Measurements from ENCODE around the gene NHSL1. TPM values are rescaled to one million over a fixed set of nuclear protein-coding genes. Genes with fewer than 3 reads are reported as not detected.

NHSL1 gene, protein sequence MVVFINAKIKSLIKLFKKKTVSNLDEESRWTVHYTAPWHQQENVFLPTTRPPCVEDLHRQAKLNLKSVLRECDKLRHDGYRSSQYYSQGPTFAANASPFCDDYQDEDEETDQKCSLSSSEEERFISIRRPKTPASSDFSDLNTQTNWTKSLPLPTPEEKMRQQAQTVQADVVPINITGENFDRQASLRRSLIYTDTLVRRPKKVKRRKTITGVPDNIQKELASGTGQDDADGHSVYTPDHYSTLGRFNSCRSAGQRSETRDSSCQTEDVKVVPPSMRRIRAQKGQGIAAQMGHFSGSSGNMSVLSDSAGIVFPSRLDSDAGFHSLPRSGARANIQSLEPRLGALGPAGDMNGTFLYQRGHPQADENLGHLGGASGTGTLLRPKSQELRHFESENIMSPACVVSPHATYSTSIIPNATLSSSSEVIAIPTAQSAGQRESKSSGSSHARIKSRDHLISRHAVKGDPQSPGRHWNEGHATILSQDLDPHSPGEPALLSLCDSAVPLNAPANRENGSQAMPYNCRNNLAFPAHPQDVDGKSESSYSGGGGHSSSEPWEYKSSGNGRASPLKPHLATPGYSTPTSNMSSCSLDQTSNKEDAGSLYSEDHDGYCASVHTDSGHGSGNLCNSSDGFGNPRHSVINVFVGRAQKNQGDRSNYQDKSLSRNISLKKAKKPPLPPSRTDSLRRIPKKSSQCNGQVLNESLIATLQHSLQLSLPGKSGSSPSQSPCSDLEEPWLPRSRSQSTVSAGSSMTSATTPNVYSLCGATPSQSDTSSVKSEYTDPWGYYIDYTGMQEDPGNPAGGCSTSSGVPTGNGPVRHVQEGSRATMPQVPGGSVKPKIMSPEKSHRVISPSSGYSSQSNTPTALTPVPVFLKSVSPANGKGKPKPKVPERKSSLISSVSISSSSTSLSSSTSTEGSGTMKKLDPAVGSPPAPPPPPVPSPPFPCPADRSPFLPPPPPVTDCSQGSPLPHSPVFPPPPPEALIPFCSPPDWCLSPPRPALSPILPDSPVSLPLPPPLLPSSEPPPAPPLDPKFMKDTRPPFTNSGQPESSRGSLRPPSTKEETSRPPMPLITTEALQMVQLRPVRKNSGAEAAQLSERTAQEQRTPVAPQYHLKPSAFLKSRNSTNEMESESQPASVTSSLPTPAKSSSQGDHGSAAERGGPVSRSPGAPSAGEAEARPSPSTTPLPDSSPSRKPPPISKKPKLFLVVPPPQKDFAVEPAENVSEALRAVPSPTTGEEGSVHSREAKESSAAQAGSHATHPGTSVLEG (N-terminal part only)
- total RNA-seq: 100 to 1,000 TPM in 2 of 4 donors, 10 to 100 TPM in 2; 73.2 to 117 (median 98.0) TPM

DNA sequence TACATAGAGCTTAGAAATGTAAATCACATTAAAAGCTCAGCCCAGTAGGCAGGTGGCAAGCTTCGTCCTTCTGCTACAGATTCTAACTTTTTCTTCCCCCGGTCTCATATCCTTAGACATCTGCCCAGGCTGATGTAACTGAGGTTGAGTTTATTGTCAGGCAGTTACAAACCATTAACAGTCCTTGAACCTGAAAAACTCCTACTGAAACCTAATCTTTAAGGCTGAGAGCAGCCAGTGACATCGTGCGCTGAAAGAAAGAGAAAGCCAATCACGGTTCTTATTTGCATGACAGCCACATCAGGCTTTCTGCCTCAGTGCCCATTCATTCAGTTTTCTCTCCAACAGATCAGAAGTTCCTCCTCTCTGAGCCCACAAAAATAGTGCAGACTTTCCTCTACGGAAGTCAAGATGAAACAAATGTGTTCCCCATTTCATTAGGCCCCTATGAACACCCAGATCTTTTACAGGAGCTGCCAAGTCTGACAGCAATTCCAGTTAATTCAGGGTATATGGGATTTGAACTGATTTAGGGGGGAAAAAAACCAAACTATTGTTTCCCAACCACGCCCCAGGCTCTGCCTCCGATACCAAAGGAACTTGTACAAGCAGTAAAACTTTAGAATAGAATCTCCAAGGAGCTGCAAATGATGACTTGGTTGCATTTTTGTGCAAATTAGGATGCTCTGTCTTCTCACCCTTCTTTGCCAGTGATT, at the start of gene NHSL1:
Gene NHSL1, minus strand, starts transcription at position 192 of the 716 bp plus-strand sequence. CDS start 204 bp downstream, outside the sequence.
- intact Hi-C loops (cut with DNase I; ENCODE audit: low total_unique reads): loop anchor here (10.0 kb wide), 1 partner anchor 385 kb away; no protein-coding TSS in a partner anchor

GRCh38 chr6:138546733-138547185, 47.5 kb upstream of the NHSL1 start:
- Histone ChIP-seq H3K27me3 (no peaks in the 10 kb centered on the region), H3K27ac (no peak overlapping the region), H3K4me3 (no peak overlapping the region), H3K36me3 (no peaks in the 10 kb centered on the region), H3K4me1 (peaks cover 7 to 48% (median 18%) of the 10 kb centered on the region in 4 donors), H3K9me3 (no peaks in the 10 kb centered on the region)
- intact Hi-C loops (cut with DNase I; ENCODE audit: low total_unique reads): no loop called here
- in situ Hi-C loops (cut with MboI; ENCODE audit: low pct_ligation_motif_present in 1 of 4, low pct_unique_long_range_greater_than_20kb in 1 of 4, low sequenced_read_pairs in 3 of 4): no loop called here
- no peak for DNase-seq
- TF ChIP-seq, protein P1, sequence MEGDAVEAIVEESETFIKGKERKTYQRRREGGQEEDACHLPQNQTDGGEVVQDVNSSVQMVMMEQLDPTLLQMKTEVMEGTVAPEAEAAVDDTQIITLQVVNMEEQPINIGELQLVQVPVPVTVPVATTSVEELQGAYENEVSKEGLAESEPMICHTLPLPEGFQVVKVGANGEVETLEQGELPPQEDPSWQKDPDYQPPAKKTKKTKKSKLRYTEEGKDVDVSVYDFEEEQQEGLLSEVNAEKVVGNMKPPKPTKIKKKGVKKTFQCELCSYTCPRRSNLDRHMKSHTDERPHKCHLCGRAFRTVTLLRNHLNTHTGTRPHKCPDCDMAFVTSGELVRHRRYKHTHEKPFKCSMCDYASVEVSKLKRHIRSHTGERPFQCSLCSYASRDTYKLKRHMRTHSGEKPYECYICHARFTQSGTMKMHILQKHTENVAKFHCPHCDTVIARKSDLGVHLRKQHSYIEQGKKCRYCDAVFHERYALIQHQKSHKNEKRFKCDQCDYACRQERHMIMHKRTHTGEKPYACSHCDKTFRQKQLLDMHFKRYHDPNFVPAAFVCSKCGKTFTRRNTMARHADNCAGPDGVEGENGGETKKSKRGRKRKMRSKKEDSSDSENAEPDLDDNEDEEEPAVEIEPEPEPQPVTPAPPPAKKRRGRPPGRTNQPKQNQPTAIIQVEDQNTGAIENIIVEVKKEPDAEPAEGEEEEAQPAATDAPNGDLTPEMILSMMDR (IDR thresholded peaks at IDR 0.05): no peak
- TF ChIP-seq POLR2AphosphoS5 (IDR thresholded peaks at IDR 0.05) (no peak), EP300 (IDR thresholded peaks at IDR 0.05; ENCODE audit: low read depth) (no peak), POLR2A (IDR thresholded peaks at IDR 0.05) (no peak)
- 46 to 60% methylated on average over 2 to 5 of the region's 5 CpGs for WGBS, 2 donors (ENCODE audit: low coverage in 1 of 2)

More for the DNA sequence above, at the start of gene NHSL1:
- no peaks in the 10 kb centered on the region for H3K36me3 ChIP-seq
- peak; percentile 59 for DNase-seq
- 27 to 34% methylated on average over 5 to 8 of the region's 8 CpGs for WGBS, 2 donors (ENCODE audit: low coverage in 1 of 2)
- in situ Hi-C loops (cut with MboI; ENCODE audit: low pct_ligation_motif_present in 1 of 4, low pct_unique_long_range_greater_than_20kb in 1 of 4, low sequenced_read_pairs in 3 of 4): loop anchor here in 1 of 4 donors (25.0 kb wide), 1 partner anchor 387 kb away; the partner anchor contains the start of gene PERP
- H3K4me3 ChIP-seq: peak within 1 kb of the TSS in 3 of 4 donors; percentile 29 to 46 (median 29)
- peaks cover 0 to 64% (median 34%) of the 10 kb centered on the region in 4 donors for H3K4me1 ChIP-seq
- peak; percentile 76 for TF ChIP-seq POLR2A (IDR thresholded peaks at IDR 0.05)
- no peak for TF ChIP-seq EP300 (IDR thresholded peaks at IDR 0.05; ENCODE audit: low read depth)
- TF ChIP-seq POLR2AphosphoS5 (IDR thresholded peaks at IDR 0.05): peak; percentile 20 to 85 (median 66)
- TF ChIP-seq, protein P1 (IDR thresholded peaks at IDR 0.05): no peak
- H3K27ac ChIP-seq: peak within 1 kb of the TSS; percentile 71 to 81 (median 78)
- no peaks in the 10 kb centered on the region for H3K27me3 ChIP-seq
- H3K9me3 ChIP-seq: no peaks in the 10 kb centered on the region

DNA sequence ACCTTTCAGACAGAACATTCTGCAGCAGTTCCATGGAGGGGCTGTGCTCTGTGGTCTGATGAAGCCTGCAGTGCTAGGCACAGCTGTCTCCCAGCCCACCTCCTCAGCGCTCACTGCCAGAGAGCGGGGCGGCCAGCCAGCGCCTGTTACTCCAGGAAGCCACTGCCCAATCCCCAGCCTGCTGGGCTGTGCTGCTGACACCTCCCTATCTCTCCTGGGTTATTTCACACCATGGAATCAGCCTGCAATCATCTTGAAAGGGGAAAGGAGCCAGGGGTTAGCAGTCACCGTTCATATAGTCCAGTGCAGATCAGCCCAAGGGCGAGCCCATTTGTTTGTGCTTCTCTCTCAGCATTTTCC, 46.3 kb upstream of the NHSL1 start:
- no peaks in the 10 kb centered on the region for H3K27me3 ChIP-seq
- peak overlapping the region; percentile 53 to 73 (median 65) for H3K27ac ChIP-seq
- intact Hi-C loops (cut with DNase I; ENCODE audit: low total_unique reads) (no loop called here), in situ Hi-C loops (cut with MboI; ENCODE audit: low pct_ligation_motif_present in 1 of 4, low pct_unique_long_range_greater_than_20kb in 1 of 4, low sequenced_read_pairs in 3 of 4) (no loop called here)
- no peaks in the 10 kb centered on the region for H3K9me3 ChIP-seq
- peaks cover 7 to 51% (median 26%) of the 10 kb centered on the region in 4 donors for H3K4me1 ChIP-seq
- no peaks in the 10 kb centered on the region for H3K36me3 ChIP-seq
- H3K4me3 ChIP-seq: peak overlapping the region in 2 of 4 donors; percentile 1 to 27
- DNase-seq: peak; percentile 60
- WGBS, 2 donors (ENCODE audit: low coverage in 1 of 2): 33 to 55% methylated on average over 1 to 6 of the region's 6 CpGs
- TF ChIP-seq EP300 (IDR thresholded peaks at IDR 0.05; ENCODE audit: low read depth): no peak
- TF ChIP-seq POLR2AphosphoS5 (IDR thresholded peaks at IDR 0.05): peak in 1 of 3 donors; percentile 10

DNA sequence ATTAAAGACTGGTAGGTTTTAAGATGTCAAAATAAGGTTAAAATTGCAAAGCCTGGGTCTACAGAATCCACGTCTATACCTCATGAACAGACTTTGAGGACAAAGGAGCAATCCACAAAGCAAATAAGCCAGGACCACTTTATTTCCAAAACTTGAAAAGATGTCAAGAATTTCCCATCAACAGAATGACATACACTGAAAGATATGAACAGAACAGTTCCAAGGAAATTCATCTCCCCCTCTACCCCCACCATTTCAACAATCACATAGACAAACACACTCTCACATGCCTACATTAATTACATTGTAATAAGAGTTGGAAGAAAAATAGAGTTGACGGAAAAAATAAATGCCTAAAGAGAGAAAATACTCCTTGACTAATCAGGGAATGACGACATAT, 45.2 kb upstream of the NHSL1 start:
- H3K4me3 ChIP-seq: no peak overlapping the region
- H3K36me3 ChIP-seq: no peaks in the 10 kb centered on the region
- peaks cover 7 to 48% (median 27%) of the 10 kb centered on the region in 4 donors for H3K4me1 ChIP-seq
- H3K27ac ChIP-seq: peak overlapping the region in 2 of 4 donors; percentile 73
- intact Hi-C loops (cut with DNase I; ENCODE audit: low total_unique reads): no loop called here
- in situ Hi-C loops (cut with MboI; ENCODE audit: low pct_ligation_motif_present in 1 of 4, low pct_unique_long_range_greater_than_20kb in 1 of 4, low sequenced_read_pairs in 3 of 4): no loop called here
- H3K27me3 ChIP-seq: no peaks in the 10 kb centered on the region
- TF ChIP-seq EP300 (IDR thresholded peaks at IDR 0.05; ENCODE audit: low read depth) (no peak), POLR2A (IDR thresholded peaks at IDR 0.05) (no peak), POLR2AphosphoS5 (IDR thresholded peaks at IDR 0.05) (no peak)
- 62 to 79% methylated on average over 3 of the region's 3 CpGs for WGBS, 2 donors (ENCODE audit: low coverage in 1 of 2)
- H3K9me3 ChIP-seq: no peaks in the 10 kb centered on the region
- no peak for DNase-seq

Measured in transverse colon (tissue), 4 donors.